Transverse colon (tissue), 3 donors: Measurements from ENCODE around the gene INAFM2.

Experiments used
- CTCF ChIP-seq, 5 experiments: fragments of 200-600 bp in 3 of 5; fragments of 450-650 bp in 2 of 5; sonication (generic) in 3 of 5; IDR thresholded peaks; 1 replicate in 2 of 5; 2 replicates in 3 of 5; pipeline ENCODE4 v1.5.1; 2016 to 2017; ENCODE audit warnings: antibody characterized with exemption in 5 of 5, inconsistent platforms in 3 of 5, mild to moderate bottlenecking in 2 of 5, moderate library complexity in 1 of 5
- POLR2A ChIP-seq: fragments of 450-650 bp; IDR thresholded peaks from one replicate; pipeline ENCODE4 v1.6.1; 2016; ENCODE audit warnings: antibody characterized with exemption, mild to moderate bottlenecking, moderate library complexity

GRCh38 chr15:40296561-40297230, 26.8 kb upstream of the INAFM2 start:
- TF ChIP-seq POLR2A (no peak), CTCF (IDR thresholded peaks at IDR 0.05) (no peak)
